Astrocyte of the hippocampus (primary cell): Measurements from ENCODE around the gene KRTAP10-10.
"Not testable (repeated sequence)": the region's sequence is repeated elsewhere in the genome, so short reads cannot be mapped to it uniquely, and the experiment has no call there.

Experiments
- DNase-seq: peaks from one replicate; pipeline ENCODE4 v3.0.0; 2011; ENCODE audit warnings: low read depth, low spot score

KRTAP10-10 gene

GRCh38 chr21:44602463-44602850, 34.7 kb upstream of the KRTAP10-10 start:
- DNase-seq = no peak

- DNase-seq = no peak
Observed at GRCh38 chr21:44603109-44603875, 33.9 kb upstream of the KRTAP10-10 start.

GRCh38 chr21:44603911-44604310, 33.2 kb upstream of the KRTAP10-10 start:
- DNase-seq = no peak

GRCh38 chr21:44606495-44606894, 30.7 kb upstream of the KRTAP10-10 start:
- no peak for DNase-seq

GRCh38 chr21:44609193-44609592, 28.0 kb upstream of the KRTAP10-10 start:
- DNase-seq = no peak

GRCh38 chr21:44610157-44610843, 26.9 kb upstream of the KRTAP10-10 start:
- not testable (repeated sequence) for DNase-seq

- no peak for DNase-seq
Observed at GRCh38 chr21:44611551-44611950, 25.6 kb upstream of the KRTAP10-10 start.

GRCh38 chr21:44612029-44612486, 25.1 kb upstream of the KRTAP10-10 start, which contains the start of gene KRTAP10-8:
TSS of gene KRTAP10-8 (plus strand) at chr21:44612079. CDS start at chr21:44612101, 22 bp downstream.
- DNase-seq = no peak

- DNase-seq = no peak
Observed at GRCh38 chr21:44612669-44613229, 24.4 kb upstream of the KRTAP10-10 start.

GRCh38 chr21:44613386-44614155, 23.6 kb upstream of the KRTAP10-10 start:
- no peak for DNase-seq

GRCh38 chr21:44614161-44614631, 23.0 kb upstream of the KRTAP10-10 start:
- no peak for DNase-seq

- DNase-seq = no peak
Observed at GRCh38 chr21:44614961-44615391, 22.2 kb upstream of the KRTAP10-10 start.

- no peak for DNase-seq
Observed at GRCh38 chr21:44615466-44615865, 21.7 kb upstream of the KRTAP10-10 start.

- DNase-seq = no peak
Observed at GRCh38 chr21:44615911-44616590, 21.1 kb upstream of the KRTAP10-10 start.

- no peak for DNase-seq
Observed at GRCh38 chr21:44616591-44616926, 20.6 kb upstream of the KRTAP10-10 start.

- DNase-seq = no peak
Observed at GRCh38 chr21:44617071-44617501, 20.1 kb upstream of the KRTAP10-10 start.

GRCh38 chr21:44618504-44618903, 18.7 kb upstream of the KRTAP10-10 start:
- DNase-seq = no peak

GRCh38 chr21:44618909-44619308, 18.2 kb upstream of the KRTAP10-10 start:
- DNase-seq = no peak

GRCh38 chr21:44619886-44620285, 17.3 kb upstream of the KRTAP10-10 start:
- no peak for DNase-seq

- no peak for DNase-seq
Observed at GRCh38 chr21:44623575-44623974, 13.6 kb upstream of the KRTAP10-10 start.

- no peak for DNase-seq
Observed at GRCh38 chr21:44625756-44626155, 11.4 kb upstream of the KRTAP10-10 start.
